ENCODE measurements around the gene GPAT2. TPM values are rescaled to one million over a fixed set of nuclear protein-coding genes. Genes with fewer than 3 reads are reported as not detected.
"Not testable (repeated sequence)": the region's sequence is repeated elsewhere in the genome, so short reads cannot be mapped to it uniquely, and the experiment has no call there.

The GPAT2 gene
- total and polyA plus RNA-seq, 2 experiments from 2014 or later: 0.65 to 0.71 TPM

GRCh38 chr2:96025194-96025492, 9.6 kb downstream of the GPAT2 start:
- Histone ChIP-seq H3K4me3 (no peak overlapping the region), H3K79me2 (ENCODE audit: insufficient read depth) (no peaks in the 10 kb centered on the region), H3K9me3 (ENCODE audit: low read depth) (no peaks in the 10 kb centered on the region), H3K27ac (no peak overlapping the region), H3K4me2 (ENCODE audit: unreplicated experiment) (no peak overlapping the region), H2AFZ (no peak overlapping the region), H3K9ac (no peak overlapping the region), H3K4me1 (ENCODE audit: insufficient read depth) (no peaks in the 10 kb centered on the region), H3K9me2 (ENCODE audit: insufficient read depth) (no peaks in the 10 kb centered on the region), H3K36me3 (ENCODE audit: low read depth) (no peaks in the 10 kb centered on the region), H3F3A (ENCODE audit: insufficient read depth) (no peaks in the 10 kb centered on the region), H3K27me3 (replicated peaks; ENCODE audit: insufficient read depth) (no peaks in the 10 kb centered on the region), H4K20me1 (ENCODE audit: insufficient read depth) (no peaks in the 10 kb centered on the region)
- 72 to 75% methylated on average over 4 of the region's 4 CpGs for WGBS, 2 experiments (ENCODE audit: low coverage in 1 of 2, low lambda C conversion rate in 2 of 2, missing lambda C conversion rate in 2 of 2)
- TF ChIP-seq EZH2phosphoT487 (IDR thresholded peaks at IDR 0.05; ENCODE audit: insufficient read depth, low read depth) (no peak), EZH2 (IDR thresholded peaks at IDR 0.05; ENCODE audit: insufficient read depth, poor library complexity, severe bottlenecking) (no peak)
- DNase-seq: no peak
- in situ Hi-C loops (cut with MboI): no loop called here

GRCh38 chr2:96024336-96025193, 10.2 kb downstream of the GPAT2 start:
- Histone ChIP-seq H4K20me1 (ENCODE audit: insufficient read depth) (no peaks in the 10 kb centered on the region), H3K36me3 (ENCODE audit: low read depth) (no peaks in the 10 kb centered on the region), H3F3A (ENCODE audit: insufficient read depth) (no peaks in the 10 kb centered on the region), H3K79me2 (ENCODE audit: insufficient read depth) (no peaks in the 10 kb centered on the region), H2AFZ (no peak overlapping the region), H3K4me1 (ENCODE audit: insufficient read depth) (no peaks in the 10 kb centered on the region), H3K27me3 (replicated peaks; ENCODE audit: insufficient read depth) (no peaks in the 10 kb centered on the region), H3K27ac (no peak overlapping the region), H3K4me3 (no peak overlapping the region), H3K9ac (no peak overlapping the region), H3K4me2 (ENCODE audit: unreplicated experiment) (no peak overlapping the region), H3K9me2 (ENCODE audit: insufficient read depth) (no peaks in the 10 kb centered on the region), H3K9me3 (ENCODE audit: low read depth) (no peaks in the 10 kb centered on the region)
- 61 to 68% methylated on average over 22 to 27 of the region's 27 CpGs for WGBS, 2 experiments (ENCODE audit: low coverage in 1 of 2, low lambda C conversion rate in 2 of 2, missing lambda C conversion rate in 2 of 2)
- in situ Hi-C loops (cut with MboI): loop anchor here (25.0 kb wide), 2 partner anchors 238 to 488 kb away; partner anchors contain the start of genes CIAO1, NEURL3 and TMEM127
- no peak for DNase-seq
- TF ChIP-seq EZH2 (IDR thresholded peaks at IDR 0.05; ENCODE audit: insufficient read depth, poor library complexity, severe bottlenecking) (no peak), EZH2phosphoT487 (IDR thresholded peaks at IDR 0.05; ENCODE audit: insufficient read depth, low read depth) (no peak)

GRCh38 chr2:96023701-96024100, 11.0 kb downstream of the GPAT2 start:
- H3K4me3 ChIP-seq; H3K4me1 ChIP-seq (ENCODE audit: insufficient read depth); H3K27me3 ChIP-seq (replicated peaks; ENCODE audit: insufficient read depth); H4K20me1 ChIP-seq (ENCODE audit: insufficient read depth); H3K79me2 ChIP-seq (ENCODE audit: insufficient read depth); DNase-seq; H3K9me2 ChIP-seq (ENCODE audit: insufficient read depth); H3K9me3 ChIP-seq (ENCODE audit: low read depth); H2AFZ ChIP-seq; H3K36me3 ChIP-seq (ENCODE audit: low read depth); H3K4me2 ChIP-seq (ENCODE audit: unreplicated experiment); H3F3A ChIP-seq (ENCODE audit: insufficient read depth); H3K27ac ChIP-seq; H3K9ac ChIP-seq: not testable (repeated sequence)
- 65 to 82% methylated on average over 6 to 7 of the region's 7 CpGs for WGBS, 2 experiments (ENCODE audit: low coverage in 1 of 2, low lambda C conversion rate in 2 of 2, missing lambda C conversion rate in 2 of 2)
- in situ Hi-C loops (cut with MboI): loop anchor here (25.0 kb wide), 2 partner anchors 239 to 489 kb away; partner anchors contain the start of genes CIAO1, NEURL3 and TMEM127

- not testable (repeated sequence) for H3K9ac ChIP-seq; H3K4me3 ChIP-seq; H3F3A ChIP-seq (ENCODE audit: insufficient read depth); H2AFZ ChIP-seq; H3K27me3 ChIP-seq (replicated peaks; ENCODE audit: insufficient read depth); H3K36me3 ChIP-seq (ENCODE audit: low read depth); H3K9me3 ChIP-seq (ENCODE audit: low read depth); H4K20me1 ChIP-seq (ENCODE audit: insufficient read depth); H3K4me1 ChIP-seq (ENCODE audit: insufficient read depth); H3K4me2 ChIP-seq (ENCODE audit: unreplicated experiment); H3K9me2 ChIP-seq (ENCODE audit: insufficient read depth); H3K79me2 ChIP-seq (ENCODE audit: insufficient read depth); H3K27ac ChIP-seq
- in situ Hi-C loops (cut with MboI): loop anchor here (25.0 kb wide), 2 partner anchors 239 to 489 kb away; partner anchors contain the start of genes CIAO1, NEURL3 and TMEM127
- DNase-seq: peak; percentile 82
- WGBS, 2 experiments (ENCODE audit: low coverage in 1 of 2, low lambda C conversion rate in 2 of 2, missing lambda C conversion rate in 2 of 2): 51 to 55% methylated on average over 12 to 17 of the region's 19 CpGs
These were observed 11.8 kb downstream of the GPAT2 start for GRCh38 chr2:96022701-96023447.

- not testable (repeated sequence) for H3K9me2 ChIP-seq (ENCODE audit: insufficient read depth); H3K4me2 ChIP-seq (ENCODE audit: unreplicated experiment); H3K36me3 ChIP-seq (ENCODE audit: low read depth); H2AFZ ChIP-seq; H3F3A ChIP-seq (ENCODE audit: insufficient read depth); H3K79me2 ChIP-seq (ENCODE audit: insufficient read depth); H3K27ac ChIP-seq; DNase-seq; H3K4me3 ChIP-seq; H3K9me3 ChIP-seq (ENCODE audit: low read depth); H3K9ac ChIP-seq; H4K20me1 ChIP-seq (ENCODE audit: insufficient read depth); H3K4me1 ChIP-seq (ENCODE audit: insufficient read depth); H3K27me3 ChIP-seq (replicated peaks; ENCODE audit: insufficient read depth)
- WGBS, 2 experiments (ENCODE audit: low coverage in 1 of 2, low lambda C conversion rate in 2 of 2, missing lambda C conversion rate in 2 of 2): 76 to 78% methylated on average over 7 of the region's 7 CpGs
- in situ Hi-C loops (cut with MboI): loop anchor here (25.0 kb wide), 2 partner anchors 240 to 490 kb away; partner anchors contain the start of genes CIAO1, NEURL3 and TMEM127
These were observed 12.6 kb downstream of the GPAT2 start for GRCh38 chr2:96022126-96022525.

GRCh38 chr2:96021142-96021541, 13.6 kb downstream of the GPAT2 start:
- not testable (repeated sequence) for H4K20me1 ChIP-seq (ENCODE audit: insufficient read depth); H3K9me3 ChIP-seq (ENCODE audit: low read depth); DNase-seq; H3K4me3 ChIP-seq; H3K9ac ChIP-seq; H3K79me2 ChIP-seq (ENCODE audit: insufficient read depth); H3K4me2 ChIP-seq (ENCODE audit: unreplicated experiment); H3K9me2 ChIP-seq (ENCODE audit: insufficient read depth); H3K27ac ChIP-seq; H3K36me3 ChIP-seq (ENCODE audit: low read depth); H2AFZ ChIP-seq; H3K27me3 ChIP-seq (replicated peaks; ENCODE audit: insufficient read depth); H3F3A ChIP-seq (ENCODE audit: insufficient read depth); H3K4me1 ChIP-seq (ENCODE audit: insufficient read depth)
- in situ Hi-C loops (cut with MboI): loop anchor here (25.0 kb wide), 2 partner anchors 241 to 491 kb away; partner anchors contain the start of genes CIAO1, NEURL3 and TMEM127
- whole genome bisulfite sequencing, 2 experiments (ENCODE audit: low coverage in 1 of 2, low lambda C conversion rate in 2 of 2, missing lambda C conversion rate in 2 of 2): 76 to 80% methylated on average over 4 of the region's 4 CpGs

All from GM23248 (cell line).